HG03442 (cell line): ENCODE measurements around the gene PYGB.
A peak's percentile ranks its signal among the peaks of the same experiment; 100 is the strongest.
"Not testable (repeated sequence)": the region's sequence is repeated elsewhere in the genome, so short reads cannot be mapped to it uniquely, and the experiment has no call there.

Experiments used
- ATAC-seq: cut with Tn5 transposase; IDR thresholded peaks from one replicate; pipeline ENCODE4 v1.9.1; 2021; ENCODE audit warnings: mild to moderate bottlenecking, moderate library complexity; ENCODE audit not compliant: unreplicated experiment

Gene PYGB

GRCh38 chr20:25229486-25230165 lies 18.3 kb upstream of the PYGB start:
- ATAC-seq: no peak

DNA sequence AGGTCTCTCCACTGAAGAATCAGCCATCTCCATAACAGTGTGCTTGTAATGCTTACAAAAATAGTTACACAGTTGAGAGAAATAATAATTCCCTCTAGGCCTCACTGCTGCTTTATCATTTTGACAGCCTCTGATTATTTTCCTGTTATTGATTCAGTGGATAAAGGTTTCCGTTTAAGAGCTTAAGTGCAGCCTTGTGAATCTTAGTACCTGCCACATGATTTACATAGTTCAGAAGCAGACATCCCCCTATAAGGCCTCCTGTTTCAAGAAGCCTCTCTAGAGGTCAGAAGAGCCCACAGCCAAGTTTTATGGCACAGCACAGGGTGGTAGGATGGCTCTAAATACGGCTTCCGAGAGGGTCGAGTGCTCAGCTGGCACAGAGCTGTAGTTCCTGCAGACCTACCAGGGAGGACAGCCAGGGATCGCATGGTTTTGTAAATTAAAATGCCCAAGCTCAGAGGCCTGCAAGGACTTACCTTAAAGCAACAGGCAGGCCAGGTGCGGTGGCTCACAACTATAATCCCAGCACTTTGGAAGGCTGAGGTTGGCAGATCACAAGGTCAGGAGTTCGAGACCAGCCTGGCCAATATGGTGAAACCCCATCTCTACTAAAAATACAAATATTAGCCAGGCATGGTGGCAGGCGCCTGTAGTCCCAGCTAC lies 17.6 kb upstream of the PYGB start:
- ATAC-seq: peak; percentile 88

- no peak for ATAC-seq
Measured at GRCh38 chr20:25233016-25233772, 14.7 kb upstream of the PYGB start.

DNA sequence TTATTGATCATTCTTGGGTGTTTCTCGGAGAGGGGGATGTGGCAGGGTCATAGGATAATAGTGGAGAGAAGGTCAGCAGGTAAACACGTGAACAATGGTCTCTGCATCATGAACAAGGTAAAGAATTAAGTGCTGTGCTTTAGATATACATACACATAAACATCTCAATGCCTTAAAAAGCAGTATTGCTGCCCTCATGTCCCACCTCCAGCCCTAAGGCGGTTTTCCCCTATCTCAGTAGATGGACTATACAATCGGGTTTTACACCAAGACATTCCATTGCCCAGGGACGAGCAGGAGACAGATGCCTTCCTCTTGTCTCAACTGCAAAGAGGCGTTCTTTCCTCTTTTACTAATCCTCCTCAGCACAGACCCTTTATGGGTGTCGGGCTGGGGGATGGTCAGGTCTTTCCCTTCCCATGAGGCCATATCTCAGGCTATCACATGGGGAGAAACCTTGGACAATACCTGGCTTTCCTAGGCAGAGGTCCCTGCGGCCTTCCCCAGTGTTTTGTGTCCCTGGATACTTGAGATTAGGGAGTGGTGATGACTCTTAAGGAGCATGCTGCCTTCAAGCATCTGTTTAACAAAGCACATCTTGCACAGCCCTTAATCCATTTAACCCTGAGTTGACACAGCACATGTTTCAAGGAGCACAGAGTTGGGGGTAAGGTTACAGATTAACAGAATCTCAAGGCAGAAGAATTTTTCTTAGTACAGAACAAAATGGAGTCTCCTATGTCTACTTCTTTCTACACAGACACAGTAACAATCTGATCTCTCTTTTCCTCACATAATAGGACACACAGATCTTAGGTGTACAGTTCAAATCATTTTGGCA lies 13.7 kb upstream of the PYGB start:
- ATAC-seq: not testable (repeated sequence)

DNA sequence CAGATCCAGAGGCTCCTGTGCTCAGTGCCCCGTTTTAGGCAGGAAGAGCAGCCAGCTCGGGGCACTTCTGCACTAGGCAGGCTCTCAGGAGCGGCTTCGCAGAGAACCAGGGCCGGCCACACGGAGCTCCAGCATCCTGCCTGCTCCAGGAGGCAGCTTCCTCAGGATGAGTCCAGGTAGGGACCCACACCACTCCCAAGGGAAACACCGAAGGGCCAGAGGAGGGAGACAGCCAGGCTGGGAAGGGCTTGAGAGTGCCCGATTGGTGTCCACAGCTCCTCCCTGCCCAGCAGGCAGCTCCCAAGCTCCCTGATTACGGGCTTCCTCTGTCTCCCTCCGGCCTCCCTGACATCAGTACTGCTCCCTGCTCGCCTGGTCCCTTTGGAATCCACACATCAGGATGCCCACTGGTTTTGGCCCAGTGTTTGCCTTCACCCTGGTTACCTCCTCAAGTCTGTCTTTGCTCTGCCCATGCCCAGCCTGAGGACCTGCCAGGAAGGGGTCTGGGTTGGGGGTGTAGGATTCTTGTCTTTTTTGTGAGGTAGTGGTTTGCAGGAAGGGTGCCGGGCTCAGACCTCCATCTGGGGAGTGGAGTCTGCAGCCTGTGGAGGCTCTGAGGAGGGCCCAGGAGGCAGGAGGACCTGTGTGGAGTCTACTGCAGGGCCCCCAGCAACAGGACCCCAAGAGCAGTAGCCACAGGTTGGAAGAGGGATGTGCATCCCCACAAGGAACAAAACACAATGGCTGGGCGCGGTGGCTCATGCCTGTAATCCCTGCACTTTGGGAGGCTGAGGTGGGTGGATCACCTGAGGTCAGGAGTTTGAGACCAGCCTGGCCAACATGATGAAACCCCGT lies 11.2 kb upstream of the PYGB start:
- ATAC-seq: no peak

DNA sequence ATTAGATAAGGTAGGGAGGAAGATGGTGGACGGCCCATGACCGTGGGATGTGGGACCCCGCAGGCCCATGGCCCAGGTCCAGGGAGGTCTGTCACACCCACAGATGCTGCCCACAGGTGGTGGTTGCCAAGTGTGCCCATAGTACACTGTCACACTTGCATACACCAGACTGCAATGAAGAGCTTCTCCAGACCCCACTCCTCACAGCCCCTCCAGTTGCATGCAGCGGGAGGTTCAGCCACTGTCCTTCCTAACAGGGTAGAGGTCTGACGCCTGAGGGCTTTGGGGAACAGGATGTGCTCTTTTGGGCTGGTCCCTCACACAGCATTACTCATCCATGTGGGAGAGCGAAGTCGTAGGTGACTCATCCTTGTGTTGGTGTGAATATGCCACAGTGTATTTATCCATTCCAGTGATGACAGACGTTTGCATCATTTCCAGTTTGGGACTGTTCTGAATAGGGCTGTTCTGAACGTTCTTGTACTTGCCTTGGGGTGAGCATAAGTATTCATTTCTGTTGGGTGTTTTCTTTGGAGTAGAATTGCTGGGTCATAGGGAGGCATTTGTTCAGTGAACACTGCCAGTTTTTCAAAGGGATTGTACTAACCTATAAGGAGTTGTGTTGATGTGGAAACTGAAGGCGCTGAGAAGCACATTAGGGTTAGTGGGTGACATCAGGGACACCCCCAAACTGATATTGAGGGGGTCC lies 10.1 kb upstream of the PYGB start:
- peak; percentile 71 for ATAC-seq

DNA sequence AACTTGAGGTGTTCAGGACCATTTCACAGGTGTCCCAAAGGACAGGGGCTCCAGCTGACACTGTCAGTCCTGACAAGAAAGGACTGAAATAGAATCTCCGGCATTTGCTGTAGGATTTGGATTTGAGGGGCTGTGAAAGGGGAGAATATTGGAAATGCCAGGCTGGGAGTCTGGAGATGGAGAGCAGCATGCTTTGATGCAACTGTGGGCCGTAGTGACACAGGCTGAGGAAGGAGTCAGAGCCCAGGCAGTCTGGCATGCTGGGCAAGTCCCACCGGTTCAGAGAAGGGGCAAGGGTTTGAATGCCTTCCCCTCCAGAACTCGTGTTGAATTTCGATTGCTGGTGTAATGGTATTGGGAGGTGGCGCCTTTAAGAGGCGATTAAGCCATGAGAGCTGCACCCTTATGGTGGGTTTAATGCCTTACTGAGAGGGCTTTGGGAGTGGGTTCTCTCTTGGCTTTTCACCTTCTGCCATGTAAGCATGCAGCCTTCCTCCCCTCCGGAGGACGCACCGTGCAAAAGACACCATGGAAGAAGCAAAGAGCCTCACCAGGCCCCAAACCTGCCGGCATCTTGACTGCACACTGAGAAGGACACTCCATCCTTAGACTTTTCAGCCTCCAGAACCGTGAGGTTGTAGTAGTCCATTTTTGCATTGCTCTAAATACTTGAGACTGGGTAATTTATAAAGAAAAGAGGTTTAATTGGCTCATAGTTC lies 9.4 kb upstream of the PYGB start:
- no peak for ATAC-seq

DNA sequence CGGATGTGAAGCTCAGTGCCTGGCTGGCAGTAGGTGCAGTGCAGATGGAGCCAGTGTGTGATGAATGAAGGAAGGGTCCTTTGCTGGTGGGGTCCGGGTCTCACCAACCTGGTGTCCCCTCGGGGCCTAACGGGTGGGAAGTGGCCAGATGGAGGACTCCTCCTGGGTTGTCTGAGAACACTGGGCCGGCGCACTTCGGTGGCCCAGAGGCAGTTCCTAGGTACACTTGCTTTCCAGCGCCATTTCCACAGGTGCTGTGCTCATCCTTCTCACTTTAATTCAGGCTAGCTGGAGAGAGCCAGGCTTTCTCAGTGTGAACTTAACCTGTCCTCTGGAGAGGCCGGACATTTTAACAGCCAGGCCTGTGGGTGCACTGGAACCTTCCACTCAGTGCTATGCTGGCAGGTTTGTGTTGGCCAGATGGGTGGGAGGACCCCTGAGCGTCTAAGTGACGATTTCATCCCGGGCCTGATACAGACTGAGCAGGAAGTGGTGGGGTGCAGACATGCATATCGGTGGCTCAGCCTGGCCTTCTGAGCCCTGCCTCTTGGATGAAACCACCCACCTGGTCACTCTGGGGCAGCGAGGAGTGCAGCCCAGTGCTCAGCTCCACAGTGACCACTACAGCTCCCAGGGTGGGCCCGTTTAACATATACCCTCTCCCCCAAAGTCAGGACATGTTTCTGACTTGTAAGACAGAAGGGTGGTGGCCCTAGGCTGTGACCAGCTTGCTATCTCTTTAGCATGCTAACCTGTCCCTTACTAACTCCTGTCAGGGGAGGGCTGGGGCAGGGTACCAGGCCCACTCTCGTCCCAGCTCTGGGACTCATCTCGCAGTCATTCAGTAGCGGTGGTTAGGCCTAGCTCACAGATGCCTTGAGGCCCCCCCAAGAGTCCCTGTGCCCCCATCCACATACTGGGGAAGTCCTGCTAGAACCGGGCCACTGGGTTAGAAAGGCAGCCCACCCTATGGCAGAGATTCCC lies 8.2 kb upstream of the PYGB start:
- ATAC-seq: no peak

- ATAC-seq: not testable (repeated sequence)
Measured at GRCh38 chr20:25240851-25241658, 6.8 kb upstream of the PYGB start.

DNA sequence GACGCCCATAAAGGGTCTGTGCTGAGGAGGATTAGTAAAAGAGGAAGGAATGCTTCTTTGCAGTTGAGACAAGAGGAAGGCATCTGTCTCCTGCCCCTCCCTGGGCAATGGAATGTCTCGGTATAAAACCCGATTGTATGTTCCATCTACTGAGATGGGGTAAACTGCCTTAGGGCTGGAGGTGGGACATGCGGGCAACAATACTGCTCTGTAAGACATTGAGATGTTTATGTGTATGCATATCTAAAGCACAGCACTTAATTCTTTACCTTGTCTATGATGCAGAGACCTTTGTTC lies 6.3 kb upstream of the PYGB start:
- not testable (repeated sequence) for ATAC-seq

DNA sequence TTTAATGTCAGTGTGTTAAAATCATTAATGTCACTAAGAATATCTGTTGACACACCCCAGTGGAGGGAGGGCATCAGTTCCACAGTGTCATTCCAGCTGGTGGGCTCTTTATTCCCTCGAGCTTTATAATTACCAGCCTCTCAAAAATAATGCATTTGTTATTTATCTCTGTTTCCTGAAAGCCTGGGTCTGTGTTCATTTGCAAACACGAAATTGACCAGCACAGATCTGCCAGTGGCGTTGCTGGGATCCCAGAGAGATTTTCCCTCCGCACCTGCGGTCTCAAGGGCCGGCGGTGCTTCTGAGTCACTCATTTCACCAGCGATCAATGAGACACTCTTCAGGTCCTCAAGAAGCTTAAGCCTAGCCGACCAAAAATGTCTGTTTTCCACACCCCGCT lies 5.7 kb upstream of the PYGB start:
- ATAC-seq: no peak

DNA sequence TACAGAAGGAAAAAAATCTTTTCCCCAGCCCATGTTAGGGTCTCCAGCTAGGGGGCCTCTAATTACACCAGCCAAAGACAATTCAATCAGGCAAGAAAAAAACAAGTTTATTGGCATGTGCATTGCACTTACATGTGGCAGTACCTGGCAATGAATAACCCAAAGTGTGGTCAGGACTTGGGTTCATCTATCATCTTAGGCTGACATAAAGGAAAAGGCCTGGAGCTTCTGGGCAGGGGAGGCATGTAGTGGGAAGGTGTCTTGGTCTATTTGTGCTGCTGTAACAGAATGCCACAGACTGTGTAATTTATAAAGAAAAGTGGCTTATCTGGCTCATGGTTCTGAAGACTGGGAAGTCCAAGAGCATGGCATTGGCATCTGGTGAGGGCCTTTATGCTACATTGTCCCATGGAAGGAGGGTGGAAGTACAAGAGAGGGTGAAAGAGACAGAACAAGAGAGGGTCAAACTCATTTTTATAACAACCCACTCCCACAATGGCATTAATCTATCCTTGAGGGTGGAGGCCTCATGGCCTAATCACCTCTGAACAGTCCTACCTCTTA lies 4.4 kb upstream of the PYGB start:
- ATAC-seq: no peak

GRCh38 chr20:25244976-25245375 lies 2.9 kb upstream of the PYGB start:
- ATAC-seq: no peak

DNA sequence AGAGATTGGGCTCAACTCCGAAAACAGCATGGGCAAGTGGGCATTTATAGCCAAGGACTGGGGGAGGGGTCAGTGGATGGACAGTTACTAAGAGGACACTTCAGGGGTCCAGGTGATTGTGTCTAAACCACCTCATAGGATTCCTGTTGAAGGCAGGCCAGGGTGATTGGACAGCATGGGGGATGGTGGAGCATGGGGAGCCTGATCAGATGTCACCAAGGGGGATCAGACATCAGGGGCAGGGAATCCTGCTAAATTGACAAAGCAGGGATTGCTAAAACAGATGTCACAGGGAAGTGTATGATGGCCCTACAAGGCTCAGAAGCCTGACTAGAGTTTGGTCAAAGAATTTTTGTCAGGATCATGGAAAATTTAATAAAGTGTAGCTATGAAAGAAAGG lies 2.4 kb upstream of the PYGB start:
- ATAC-seq: no peak

DNA sequence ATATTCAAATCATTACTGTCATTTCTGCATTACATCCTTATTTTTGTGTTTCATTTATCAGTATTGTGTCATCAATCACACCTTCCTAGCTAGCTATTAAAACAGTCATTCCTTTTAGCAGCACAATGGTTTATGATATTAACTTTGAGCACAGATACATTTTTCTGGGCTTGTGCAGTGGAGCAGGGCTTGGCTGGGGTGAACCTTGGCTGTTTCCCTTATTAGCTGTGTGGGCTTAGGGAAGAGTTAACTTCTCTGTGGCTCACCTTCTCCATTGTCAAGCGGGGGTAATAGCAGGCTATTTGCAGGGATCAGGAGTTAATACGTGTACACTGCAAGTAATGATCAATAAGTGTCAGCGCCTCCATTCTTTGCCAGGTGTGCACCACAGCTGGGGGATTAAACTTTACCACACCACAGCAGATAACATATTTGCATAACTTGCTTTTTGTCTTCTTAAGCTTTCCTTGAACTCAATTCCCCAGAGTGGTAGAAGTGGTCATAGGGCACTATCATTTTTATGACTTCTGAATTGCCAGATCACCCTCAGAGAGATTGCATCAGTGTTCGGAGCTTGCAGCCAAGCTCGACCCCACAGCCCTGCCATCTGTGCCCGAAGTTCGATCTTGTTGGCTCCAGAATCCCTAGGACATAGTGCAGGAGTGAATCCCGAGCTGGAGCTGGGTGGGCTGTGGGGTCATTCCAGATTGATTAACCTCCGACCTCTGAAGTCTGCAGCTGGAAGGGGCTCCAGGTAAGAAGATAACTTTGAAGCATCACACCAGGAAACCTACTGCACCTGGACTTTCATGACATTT lies 1.5 kb upstream of the PYGB start:
- ATAC-seq: no peak

DNA sequence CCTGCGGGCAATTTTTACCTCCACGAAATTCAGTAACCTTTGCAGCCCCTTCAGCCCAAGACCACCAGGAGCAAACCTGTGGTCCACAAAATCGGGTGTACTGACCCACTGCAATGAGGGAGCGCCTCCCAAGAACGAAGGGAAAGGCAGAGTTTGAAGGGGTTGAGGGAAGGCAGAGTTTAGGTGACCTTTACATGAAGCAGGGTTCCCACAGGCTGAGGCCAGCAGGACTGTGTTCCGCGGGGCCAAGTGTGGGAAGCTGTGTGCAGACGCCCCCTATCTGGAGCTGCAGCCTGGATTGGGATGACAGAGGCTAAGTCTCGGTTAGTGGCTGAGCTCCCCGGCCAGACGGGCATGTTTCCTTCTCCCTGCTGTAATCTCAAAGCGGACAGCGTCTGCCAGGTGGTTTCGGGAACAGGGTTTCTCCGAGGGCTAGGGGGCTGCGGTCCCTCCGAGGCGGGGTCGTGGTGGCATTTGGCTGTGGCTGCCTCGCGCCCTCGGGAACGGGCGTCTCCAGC lies 826 bp upstream of the PYGB start:
- ATAC-seq: no peak
